GM12892 (cell line): ENCODE results near the gene ABCC3.

Experiments used
- POLR2A ChIP-seq: IDR thresholded peaks from 2 replicates; pipeline ENCODE4 v1.6.1; 2011; ENCODE audit warnings: low read depth, low read length, control low read depth
- POLR2AphosphoS5 ChIP-seq: IDR thresholded peaks from 2 replicates; pipeline ENCODE4 v1.6.1; 2011; ENCODE audit warnings: low read depth, low read length, control low read depth
- TAF1 ChIP-seq: IDR thresholded peaks from 2 replicates; pipeline ENCODE4 v1.6.1; 2011; ENCODE audit warnings: low read depth, mild to moderate bottlenecking, control low read depth, low read length, borderline replicate concordance

DNA sequence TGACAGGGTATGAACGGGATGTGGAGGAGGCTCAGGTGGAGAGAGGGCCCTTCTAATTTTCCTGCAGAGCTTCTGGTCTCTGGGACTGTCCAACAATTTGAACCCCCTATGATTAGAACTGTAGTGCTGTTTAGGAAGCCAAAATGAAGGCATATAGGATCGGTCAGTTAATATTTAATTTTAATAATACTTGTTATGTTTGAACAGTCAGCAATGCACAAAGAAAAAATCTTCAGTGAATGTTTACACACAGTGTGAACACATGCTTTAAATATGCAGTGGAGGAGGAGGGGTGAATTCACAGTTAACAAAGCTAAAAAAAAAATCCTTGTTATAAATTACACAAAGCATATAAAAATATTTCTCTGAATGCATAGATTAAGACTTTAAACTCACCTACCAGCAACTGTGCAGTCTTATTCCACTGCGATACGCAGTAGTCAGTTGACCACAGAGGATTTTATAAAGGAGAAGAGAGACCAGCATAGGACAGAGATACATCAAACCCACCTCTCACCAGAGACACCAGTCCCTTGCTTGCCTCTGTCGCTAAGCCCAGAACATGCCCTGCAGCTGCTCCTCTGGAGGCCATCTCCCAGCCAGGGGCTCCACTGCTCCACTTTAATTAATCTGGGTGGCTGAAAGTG lies 58.5 kb downstream of the ABCC3 start:
- TF ChIP-seq POLR2A (no peak), TAF1 (no peak), POLR2AphosphoS5 (no peak)
